H9 (cell line): ENCODE results near the gene EGLN1. TPM values are rescaled to one million over a fixed set of nuclear protein-coding genes. Genes with fewer than 3 reads are reported as not detected.

Experiments
- DNase-seq: peaks from one replicate; pipeline ENCODE4 v3.0.0-alpha.2; 2017
- H2AFZ ChIP-seq: one replicate; pipeline ENCODE4 v1.6.1; 2013; ENCODE audit warnings: mild to moderate bottlenecking, low read length, control low read depth, moderate library complexity
- H2AK5ac ChIP-seq: 2 replicates; pipeline ENCODE4 v1.6.1; 2013; ENCODE audit warnings: low read length, control low read depth, mixed read lengths; ENCODE audit not compliant: insufficient read length
- H2BK120ac ChIP-seq: one replicate; pipeline ENCODE4 v1.6.1; 2013; ENCODE audit warnings: low read depth, mild to moderate bottlenecking, low read length, control low read depth, inconsistent platforms; ENCODE audit not compliant: poor library complexity, severe bottlenecking
- H2BK12ac ChIP-seq: 2 replicates; pipeline ENCODE4 v1.6.1; 2013; ENCODE audit warnings: low read length, control low read depth, mixed read lengths, low read depth; ENCODE audit not compliant: insufficient read length
- H2BK15ac ChIP-seq: 2 replicates; pipeline ENCODE4 v1.6.1; 2013; ENCODE audit warnings: low read depth, low read length, control low read depth
- H2BK20ac ChIP-seq: one replicate; pipeline ENCODE4 v1.6.1; 2013; ENCODE audit warnings: low read depth, mild to moderate bottlenecking, low read length, control low read depth, inconsistent platforms; ENCODE audit not compliant: poor library complexity, severe bottlenecking
- H2BK5ac ChIP-seq: 2 replicates; pipeline ENCODE4 v1.6.1; 2013; ENCODE audit warnings: low read length, control low read depth, mixed read lengths; ENCODE audit not compliant: insufficient read length
- H3K14ac ChIP-seq: 2 replicates; pipeline ENCODE4 v1.6.1; 2013; ENCODE audit warnings: low read length, control low read depth; ENCODE audit not compliant: insufficient read depth
- H3K18ac ChIP-seq: 2 replicates; pipeline ENCODE4 v1.6.1; 2013; ENCODE audit warnings: low read depth, mild to moderate bottlenecking, mixed read lengths, low read length, control low read depth; ENCODE audit not compliant: insufficient read length
- H3K23ac ChIP-seq: 2 replicates; pipeline ENCODE4 v1.6.1; 2013; ENCODE audit warnings: low read length, control low read depth, mixed read lengths, low read depth; ENCODE audit not compliant: insufficient read length
- H3K23me2 ChIP-seq: 2 replicates; pipeline ENCODE4 v1.6.1; 2013; ENCODE audit warnings: low read depth, mild to moderate bottlenecking, mixed read lengths, low read length, control low read depth; ENCODE audit not compliant: insufficient read length, poor library complexity, severe bottlenecking
- H3K27ac ChIP-seq: 2 replicates; pipeline ENCODE4 v1.5.1; 2013; ENCODE audit warnings: low read length, control low read depth, mixed read lengths, low read depth; ENCODE audit not compliant: insufficient read length
- H3K27me3 ChIP-seq: 2 replicates; pipeline ENCODE4 v1.6.1; 2013; ENCODE audit warnings: low read length, control low read depth, inconsistent platforms; ENCODE audit not compliant: insufficient read depth
- H3K4ac ChIP-seq: 2 replicates; pipeline ENCODE4 v1.6.1; 2013; ENCODE audit warnings: low read depth, mild to moderate bottlenecking, control low read depth, inconsistent platforms, low read length, moderate library complexity
- H3K4me1 ChIP-seq: 2 replicates; pipeline ENCODE4 v1.6.1; 2013; ENCODE audit warnings: low read length, control low read depth, inconsistent platforms; ENCODE audit not compliant: insufficient read depth
- H3K4me2 ChIP-seq: 2 replicates; pipeline ENCODE4 v1.6.1; 2013; ENCODE audit warnings: low read length, control low read depth, mixed read lengths; ENCODE audit not compliant: insufficient read length, insufficient read depth
- H3K56ac ChIP-seq: 2 replicates; pipeline ENCODE4 v1.6.1; 2013; ENCODE audit warnings: low read depth, mild to moderate bottlenecking, mixed read lengths, low read length, control low read depth; ENCODE audit not compliant: insufficient read length
- H3K79me1 ChIP-seq: 2 replicates; pipeline ENCODE4 v1.6.1; 2013; ENCODE audit warnings: low read depth, mild to moderate bottlenecking, moderate library complexity, low read length, control low read depth, inconsistent platforms; ENCODE audit not compliant: insufficient read depth, poor library complexity, severe bottlenecking
- H3K79me2 ChIP-seq: 2 replicates; pipeline ENCODE4 v1.6.1; 2013; ENCODE audit warnings: low read length, control low read depth, inconsistent platforms; ENCODE audit not compliant: insufficient read depth
- H3K9ac ChIP-seq: 2 replicates; pipeline ENCODE4 v1.6.1; 2013; ENCODE audit warnings: low read length, control low read depth, mixed read lengths; ENCODE audit not compliant: insufficient read length; ENCODE audit errors: extremely low read depth
- H3K9me3 ChIP-seq: one replicate; pipeline ENCODE4 v1.6.1; 2013; ENCODE audit warnings: low read depth, low read length, inconsistent platforms; ENCODE audit not compliant: control insufficient read depth
- H3T11ph ChIP-seq: one replicate; pipeline ENCODE4 v1.6.1; 2013; ENCODE audit warnings: mild to moderate bottlenecking, low read length, control low read depth, inconsistent platforms
- H4K20me1 ChIP-seq: one replicate; pipeline ENCODE4 v1.6.1; 2013; ENCODE audit not compliant: control insufficient read depth, insufficient read length, insufficient read depth
- H4K5ac ChIP-seq: 2 replicates; pipeline ENCODE4 v1.6.1; 2013; ENCODE audit warnings: low read depth, mild to moderate bottlenecking, mixed read lengths, low read length, control low read depth; ENCODE audit not compliant: insufficient read length
- H4K8ac ChIP-seq: replicated peaks from 2 replicates; pipeline ENCODE4 v1.6.1; 2013; ENCODE audit warnings: low read length, control low read depth, mixed read lengths, low read depth; ENCODE audit not compliant: insufficient read length
- H4K91ac ChIP-seq: 2 replicates; pipeline ENCODE4 v1.6.1; 2013; ENCODE audit warnings: low read depth, mild to moderate bottlenecking, moderate library complexity, mixed read lengths, low read length, control low read depth; ENCODE audit not compliant: insufficient read length
- H3K27ac Mint-ChIP-seq, 3 experiments: 2 replicates in 2 of 3; 3 replicates in 1 of 3; pipeline ENCODE4 v1.8.0; 2020 to 2021; ENCODE audit warnings: mixed read lengths in 3 of 3, mild to moderate bottlenecking in 1 of 3, moderate library complexity in 1 of 3
- H3K27me3 Mint-ChIP-seq: 2 replicates; pipeline ENCODE4 v1.8.0; 2021; ENCODE audit warnings: low read depth, mild to moderate bottlenecking, moderate library complexity, mixed read lengths
- H3K36me3 Mint-ChIP-seq, 3 experiments: 2 replicates in 2 of 3; 3 replicates in 1 of 3; pipeline ENCODE4 v1.8.0; 2020 to 2021; ENCODE audit warnings: low read depth in 3 of 3, mixed read lengths in 3 of 3; ENCODE audit not compliant: insufficient read depth in 1 of 3
- H3K4me1 Mint-ChIP-seq, 2 experiments: 2 replicates each; pipeline ENCODE4 v1.8.0; 2020; ENCODE audit warnings: mixed read lengths in 2 of 2
- H3K4me3 Mint-ChIP-seq, 2 experiments: 2 replicates in 1 of 2; 3 replicates in 1 of 2; pipeline ENCODE4 v1.8.0; 2020 to 2021; ENCODE audit warnings: mild to moderate bottlenecking in 2 of 2, mixed read lengths in 2 of 2, moderate library complexity in 1 of 2
- H3K9me3 Mint-ChIP-seq, 2 experiments: 2 replicates in 1 of 2; 3 replicates in 1 of 2; pipeline ENCODE4 v1.8.0; 2020; ENCODE audit warnings: mild to moderate bottlenecking in 2 of 2, mixed read lengths in 2 of 2, moderate library complexity in 1 of 2
- CTCF ChIP-seq: fragments of 200-600 bp; sonication (generic); conservative IDR thresholded peaks from 3 replicates; pipeline ENCODE4 v1.8.0; 2021; ENCODE audit warnings: antibody characterized with exemption, mild to moderate bottlenecking
- WGBS: extraction: QIAGEN DNeasy Blood & Tissue Kit; methylation state at CpG from one replicate; pipeline ENCODE4 v1.1.7; 2013; ENCODE audit warnings: missing lambda C conversion rate, low lambda C conversion rate, mixed read lengths; ENCODE audit not compliant: insufficient read length; ENCODE audit errors: extremely low coverage; 5-methylcytosine and 5-hydroxymethylcytosine counted together
- total RNA-seq: library from RNA; stranded (reverse); gene quantifications from 2 replicates; pipeline ENCODE4 v1.2.1, GENCODE V29; 2021

The EGLN1 gene
- total RNA-seq, 1 experiment from 2014 or later: 8.4 TPM

- H3K4me1 Mint-ChIP-seq: peaks cover 33% of the 10 kb centered on the region in 2 experiments
- H3K79me1 ChIP-seq: no peaks in the 10 kb centered on the region
- no peak overlapping the region for H3T11ph ChIP-seq
Measured at GRCh38 chr1:231422798-231423309, 767 bp upstream of the EGLN1 start.

More at GRCh38 chr1:231422798-231423309, 767 bp upstream of the EGLN1 start:
- no peak overlapping the region for H3K27ac ChIP-seq
- H4K20me1 ChIP-seq: no peaks in the 10 kb centered on the region
- H3K79me2 ChIP-seq: no peaks in the 10 kb centered on the region
- no peaks in the 10 kb centered on the region for H3K4me1 ChIP-seq
- Mint-ChIP-seq H3K4me3 (peak overlapping the region; percentile 75 to 88), H3K27ac (peak overlapping the region; percentile 73 to 94 (median 78); a peak in 6 of 7 replicates), H3K27me3 (peaks cover 70% of the 10 kb centered on the region), H3K36me3 (no peaks in the 10 kb centered on the region), H3K9me3 (no peaks in the 10 kb centered on the region)
- peak overlapping the region; percentile 41 for H3K4me2 ChIP-seq
- WGBS: no CpG with 5 or more reads among the region's 8 CpGs
- no peak overlapping the region for H2BK120ac ChIP-seq
- H2AFZ ChIP-seq: no peak overlapping the region
- 0 out of 3 replicates have a peak, but pooled peaks have one; percentile 2 for TF ChIP-seq CTCF
- no peak overlapping the region for H4K91ac ChIP-seq
- no peaks in the 10 kb centered on the region for H3K9me3 ChIP-seq
- no peak overlapping the region for H3K56ac ChIP-seq
- H3K23me2 ChIP-seq: peaks cover 16% of the 10 kb centered on the region
- no peak overlapping the region for H2BK5ac ChIP-seq
- no peak for DNase-seq
- peak overlapping the region; percentile 97; the same call in 1 of the 2 replicates for H3K14ac ChIP-seq
- no peak overlapping the region for H2AK5ac ChIP-seq
- H4K8ac ChIP-seq: no peak overlapping the region
- H4K5ac ChIP-seq: no peak overlapping the region
- H3K18ac ChIP-seq: no peak overlapping the region
- peaks cover 30% of the 10 kb centered on the region for H3K27me3 ChIP-seq
- no peak overlapping the region for H2BK15ac ChIP-seq
- no peak overlapping the region for H2BK12ac ChIP-seq
- H3K4ac ChIP-seq: no peak overlapping the region
- H3K9ac ChIP-seq: peak overlapping the region; percentile 54
- H2BK20ac ChIP-seq: no peak overlapping the region
- no peak overlapping the region for H3K23ac ChIP-seq
